Sigmoid colon (tissue), 7 donors: ENCODE measurements around the gene IPO7. TPM values are rescaled to one million over a fixed set of nuclear protein-coding genes. Genes with fewer than 3 reads are reported as not detected.

Experiments used
- DNase-seq: peaks from one replicate; pipeline ENCODE4 v3.0.0-alpha.2; 2019
- H3K27ac ChIP-seq, 4 donors: fragments of 200-600 bp; sonication (generic); one replicate each; pipeline ENCODE4 v1.5.1; 2016 to 2019; ENCODE audit warnings: mild to moderate bottlenecking in 1 of 4
- H3K27me3 ChIP-seq, 3 donors: fragments of 200-600 bp; sonication (generic); one replicate each; pipeline ENCODE4 v1.5.1; 2019; ENCODE audit warnings: mild to moderate bottlenecking in 1 of 3
- H3K36me3 ChIP-seq, 4 donors: fragments of 200-600 bp; sonication (generic); one replicate each; pipeline ENCODE4 v1.5.1; 2016 to 2019
- H3K4me1 ChIP-seq, 4 donors: fragments of 200-600 bp; sonication (generic); one replicate each; pipeline ENCODE4 v1.5.1; 2017 to 2019
- H3K4me3 ChIP-seq, 4 donors: fragments of 200-600 bp; sonication (generic); one replicate each; pipeline ENCODE4 v1.5.1; 2017 to 2019; ENCODE audit warnings: mild to moderate bottlenecking in 2 of 4, moderate library complexity in 1 of 4
- H3K9me3 ChIP-seq, 4 donors: fragments of 200-600 bp in 3 of 4; sonication (generic) in 3 of 4; one replicate each; pipeline versions ENCODE4 v1.5.1 to v1.6.1; 2013 to 2019
- WGBS, 2 donors: extraction: QIAGEN DNeasy Blood & Tissue Kit; methylation state at CpG; one replicate each; pipeline ENCODE4 v1.1.7; 2013; 5-methylcytosine and 5-hydroxymethylcytosine counted together
- intact Hi-C: fragments of 100-400 bp; cut with DNase I; formaldehyde crosslinking; loops from one replicate; pipeline ENCODE4 v1.15.1; 2023
- polyA plus RNA-seq, 3 donors: library from polyadenylated mRNA; stranded (reverse); fragments of 200-250 nt; gene quantifications; one replicate each; pipeline ENCODE4 v1.2.3, GENCODE V29; 2013
- small RNA-seq, 3 donors: library from RNA; depleted of rRNA; stranded (forward); fragments of <200 nt; gene quantifications; one replicate each; pipeline ENCODE3, GENCODE V24; 2016
- total RNA-seq, 4 donors: library from RNA; depleted of rRNA; stranded (reverse); fragments of >200 nt; gene quantifications; one replicate each; pipeline ENCODE4 v1.1.0, GENCODE V29; 2016
- TF ChIP-seq, protein P1 (sequence below), 4 experiments: fragments of 450-650 bp in 3 of 4; fragments of 200-600 bp in 1 of 4; IDR thresholded peaks; one replicate each; pipeline ENCODE4 v1.5.1; 2016 to 2019; ENCODE audit warnings: antibody characterized with exemption in 4 of 4, mild to moderate bottlenecking in 3 of 4, moderate library complexity in 2 of 4
- donor health status: healthy with polysubstance abuse.
- donor health status: Bipolar disorder and iron deficiency.
- donor health status: healthy.

The IPO7 gene
- total and polyA plus RNA-seq, 7 donors = 21.3 to 180 (median 121) TPM

GRCh38 chr11:9495803-9496514 lies 111.5 kb downstream of the IPO7 start:
- no peak for DNase-seq
- TF ChIP-seq, protein P1, sequence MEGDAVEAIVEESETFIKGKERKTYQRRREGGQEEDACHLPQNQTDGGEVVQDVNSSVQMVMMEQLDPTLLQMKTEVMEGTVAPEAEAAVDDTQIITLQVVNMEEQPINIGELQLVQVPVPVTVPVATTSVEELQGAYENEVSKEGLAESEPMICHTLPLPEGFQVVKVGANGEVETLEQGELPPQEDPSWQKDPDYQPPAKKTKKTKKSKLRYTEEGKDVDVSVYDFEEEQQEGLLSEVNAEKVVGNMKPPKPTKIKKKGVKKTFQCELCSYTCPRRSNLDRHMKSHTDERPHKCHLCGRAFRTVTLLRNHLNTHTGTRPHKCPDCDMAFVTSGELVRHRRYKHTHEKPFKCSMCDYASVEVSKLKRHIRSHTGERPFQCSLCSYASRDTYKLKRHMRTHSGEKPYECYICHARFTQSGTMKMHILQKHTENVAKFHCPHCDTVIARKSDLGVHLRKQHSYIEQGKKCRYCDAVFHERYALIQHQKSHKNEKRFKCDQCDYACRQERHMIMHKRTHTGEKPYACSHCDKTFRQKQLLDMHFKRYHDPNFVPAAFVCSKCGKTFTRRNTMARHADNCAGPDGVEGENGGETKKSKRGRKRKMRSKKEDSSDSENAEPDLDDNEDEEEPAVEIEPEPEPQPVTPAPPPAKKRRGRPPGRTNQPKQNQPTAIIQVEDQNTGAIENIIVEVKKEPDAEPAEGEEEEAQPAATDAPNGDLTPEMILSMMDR (IDR thresholded peaks at IDR 0.05) = no peak
- Histone ChIP-seq H3K27me3 (no peaks in the 10 kb centered on the region), H3K27ac (no peak overlapping the region), H3K4me3 (no peak overlapping the region), H3K4me1 (no peaks in the 10 kb centered on the region), H3K36me3 (peaks cover 18 to 87% (median 36%) of the 10 kb centered on the region in 4 donors), H3K9me3 (no peaks in the 10 kb centered on the region)
- 84 to 88% methylated on average over 6 of the region's 6 CpGs for WGBS, 2 donors
- intact Hi-C loops = no loop called here

Small RNA genes within 50 kb of the gene (small RNA-seq; reads per million reads assigned to genes)
- gene SNORA23 = 7.6 to 50.3 (median 34.3) reads per million in 3 donors

Other genes with a start within 250 kb of the IPO7 start
- gene DENND5A, start 119.3 kb upstream of the IPO7 start, total RNA-seq = 100 to 1,000 TPM in 1 of 4 donors, 10 to 100 TPM in 3; 89.2 to 130 (median 95.1) TPM
- gene DENND5A, start 119.3 kb upstream of the IPO7 start, polyA plus RNA-seq = 10 to 100 TPM in 2 of 3 donors, 1 to 10 TPM in 1; 9.7 to 19.3 (median 19.2) TPM
- 10 to 100 TPM; 20.3 to 22.2 (median 20.5) TPM for gene TMEM41B, start 70.1 kb upstream of the IPO7 start, total RNA-seq
- 10 to 100 TPM in 1 of 3 donors, 1 to 10 TPM in 2; 6.5 to 20.8 (median 6.6) TPM for gene TMEM41B, start 70.1 kb upstream of the IPO7 start, polyA plus RNA-seq
- gene ZNF143, start 76.4 kb downstream of the IPO7 start, total RNA-seq = 10 to 100 TPM; 20.2 to 48.4 (median 32.4) TPM
- 10 to 100 TPM; 13.2 to 17.7 (median 14.8) TPM for gene ZNF143, start 76.4 kb downstream of the IPO7 start, polyA plus RNA-seq
- 10 to 100 TPM; 32.4 to 38.8 (median 35.0) TPM for gene WEE1, start 189.0 kb downstream of the IPO7 start, total RNA-seq
- 10 to 100 TPM in 2 of 3 donors, 1 to 10 TPM in 1; 8.4 to 11.1 (median 10.0) TPM for gene WEE1, start 189.0 kb downstream of the IPO7 start, polyA plus RNA-seq